Effector memory CD4-positive, alpha-beta T cell (primary cell): Measurements from ENCODE around the gene ELP5.

Experiments
- DNase-seq, 3 donors: peaks; one replicate each; pipeline ENCODE4 v3.0.0-alpha.2; 2020
- H3K27ac ChIP-seq: 2 replicates; pipeline ENCODE4 v1.7.0; 2013; ENCODE audit warnings: mild to moderate bottlenecking, low read length, moderate library complexity; ENCODE audit not compliant: insufficient read depth, poor library complexity, severe bottlenecking
- H3K27me3 ChIP-seq: replicated peaks from 2 replicates; pipeline ENCODE4 v1.7.0; 2013; ENCODE audit warnings: mild to moderate bottlenecking, low read length; ENCODE audit not compliant: insufficient read depth, control insufficient read depth, poor library complexity, severe bottlenecking
- H3K36me3 ChIP-seq: 2 replicates; pipeline ENCODE4 v1.7.0; 2013; ENCODE audit warnings: mild to moderate bottlenecking, low read length, moderate library complexity; ENCODE audit not compliant: control insufficient read depth, insufficient read depth
- H3K4me1 ChIP-seq: 2 replicates; pipeline ENCODE4 v1.7.0; 2013; ENCODE audit warnings: low read length, mild to moderate bottlenecking; ENCODE audit not compliant: control insufficient read depth, insufficient read depth, poor library complexity, severe bottlenecking
- H3K4me3 ChIP-seq: 2 replicates; pipeline ENCODE4 v1.7.0; 2013; ENCODE audit warnings: low read length, low read depth, mild to moderate bottlenecking; ENCODE audit not compliant: insufficient read depth, poor library complexity, severe bottlenecking
- H3K9me3 ChIP-seq: 2 replicates; pipeline ENCODE4 v1.7.0; 2013; ENCODE audit warnings: mild to moderate bottlenecking, low read length, moderate library complexity; ENCODE audit not compliant: control insufficient read depth

Gene ELP5

DNA sequence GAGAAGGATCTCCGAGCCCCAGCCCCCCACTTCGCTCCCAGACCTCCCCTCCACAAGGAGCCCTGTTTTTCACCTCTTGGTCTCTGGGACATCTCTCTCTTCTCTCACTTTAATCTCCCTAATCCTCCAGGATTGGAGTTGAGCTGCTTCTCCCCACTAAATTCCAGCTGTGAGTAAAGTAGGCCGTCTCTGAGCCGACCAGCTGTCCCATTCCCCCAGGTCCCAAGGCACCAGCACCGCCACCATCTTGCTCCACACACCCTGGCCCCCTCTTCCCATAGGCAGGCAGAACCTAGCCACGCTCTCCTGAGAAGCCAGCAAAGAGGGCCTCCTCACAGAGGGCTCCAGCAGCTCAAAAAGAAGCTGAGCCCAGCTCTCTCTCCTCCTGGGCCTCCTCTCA lies 33.3 kb upstream of the ELP5 start:
- Histone ChIP-seq H3K4me3 (no peak overlapping the region), H3K27ac (no peak overlapping the region)

DNA sequence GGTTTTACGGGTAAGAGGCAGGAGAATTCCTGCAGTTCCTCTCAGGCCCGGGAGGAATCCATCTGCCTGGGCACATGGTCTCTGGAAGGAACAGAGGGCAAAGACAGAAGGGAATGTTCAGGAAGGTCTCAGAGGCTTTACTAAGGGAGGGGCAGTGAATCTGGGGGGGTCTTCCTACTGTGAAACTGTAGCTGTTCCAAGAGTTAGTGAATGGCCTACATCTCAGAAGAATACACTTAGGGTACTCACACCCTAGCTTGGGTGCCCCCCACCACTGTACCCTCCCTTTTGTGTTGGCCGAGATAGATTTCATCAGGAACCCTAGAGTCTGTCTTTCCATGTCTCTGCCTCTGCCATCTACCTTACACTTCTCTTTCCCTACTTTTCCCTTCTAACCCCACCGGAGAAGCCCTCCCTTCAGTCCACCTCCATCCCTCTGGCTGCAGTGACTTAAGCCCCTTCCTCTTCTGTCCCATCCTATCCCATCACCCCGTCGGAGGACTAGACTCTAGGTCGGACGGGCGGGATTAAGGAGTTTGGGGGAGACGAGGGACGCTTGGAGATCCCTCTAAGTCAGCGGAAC lies 32.7 kb upstream of the ELP5 start:
- Histone ChIP-seq H3K36me3 (peaks cover 22% of the 10 kb centered on the region), H3K27ac (peak overlapping the region; percentile 83), H3K4me3 (peak overlapping the region; percentile 91), H3K9me3 (no peaks in the 10 kb centered on the region), H3K4me1 (peaks cover 37% of the 10 kb centered on the region), H3K27me3 (no peaks in the 10 kb centered on the region)
- no peak for DNase-seq

More for the DNA sequence above, 33.3 kb upstream of the ELP5 start:
- H3K36me3 ChIP-seq: peaks cover 17% of the 10 kb centered on the region
- H3K27me3 ChIP-seq: no peaks in the 10 kb centered on the region
- peaks cover 37% of the 10 kb centered on the region for H3K4me1 ChIP-seq
- H3K9me3 ChIP-seq: no peaks in the 10 kb centered on the region
- no peak for DNase-seq

GRCh38 chr17:7219812-7220592 lies 32.0 kb upstream of the ELP5 start, which contains the start of the genes ACADVL and DLG4:
Gene ACADVL (plus strand): TSS chr17:7219938. CDS start chr17:7219985, 47 bp downstream.
Gene DLG4 (minus strand): TSS chr17:7219836.
- peak within 1 kb of the TSS; percentile 83 for H3K27ac ChIP-seq

GRCh38 chr17:7220593-7221277 lies 31.3 kb upstream of the ELP5 start:
- Histone ChIP-seq H3K36me3 (peaks cover 35% of the 10 kb centered on the region), H3K27ac (peak overlapping the region; percentile 83), H3K4me3 (peak overlapping the region; percentile 91), H3K27me3 (no peaks in the 10 kb centered on the region), H3K9me3 (no peaks in the 10 kb centered on the region), H3K4me1 (peaks cover 28% of the 10 kb centered on the region)
- peak; percentile 21 to 38 (median 25) for DNase-seq

More at GRCh38 chr17:7219812-7220592, 32.0 kb upstream of the ELP5 start, which contains the start of the genes ACADVL and DLG4:
- Histone ChIP-seq H3K36me3 (peaks cover 27% of the 10 kb centered on the region), H3K9me3 (no peaks in the 10 kb centered on the region), H3K4me1 (peaks cover 33% of the 10 kb centered on the region), H3K27me3 (no peaks in the 10 kb centered on the region), H3K4me3 (peak within 1 kb of the TSS; percentile 91)
- peak; percentile 61 to 67 (median 63) for DNase-seq

GRCh38 chr17:7221278-7222092 lies 30.5 kb upstream of the ELP5 start:
- H3K27me3 ChIP-seq: no peaks in the 10 kb centered on the region
- peak overlapping the region; percentile 83 for H3K27ac ChIP-seq
- H3K36me3 ChIP-seq: peaks cover 40% of the 10 kb centered on the region
- no peak for DNase-seq
- peaks cover 28% of the 10 kb centered on the region for H3K4me1 ChIP-seq
- H3K4me3 ChIP-seq: no peak overlapping the region
- H3K9me3 ChIP-seq: no peaks in the 10 kb centered on the region

DNA sequence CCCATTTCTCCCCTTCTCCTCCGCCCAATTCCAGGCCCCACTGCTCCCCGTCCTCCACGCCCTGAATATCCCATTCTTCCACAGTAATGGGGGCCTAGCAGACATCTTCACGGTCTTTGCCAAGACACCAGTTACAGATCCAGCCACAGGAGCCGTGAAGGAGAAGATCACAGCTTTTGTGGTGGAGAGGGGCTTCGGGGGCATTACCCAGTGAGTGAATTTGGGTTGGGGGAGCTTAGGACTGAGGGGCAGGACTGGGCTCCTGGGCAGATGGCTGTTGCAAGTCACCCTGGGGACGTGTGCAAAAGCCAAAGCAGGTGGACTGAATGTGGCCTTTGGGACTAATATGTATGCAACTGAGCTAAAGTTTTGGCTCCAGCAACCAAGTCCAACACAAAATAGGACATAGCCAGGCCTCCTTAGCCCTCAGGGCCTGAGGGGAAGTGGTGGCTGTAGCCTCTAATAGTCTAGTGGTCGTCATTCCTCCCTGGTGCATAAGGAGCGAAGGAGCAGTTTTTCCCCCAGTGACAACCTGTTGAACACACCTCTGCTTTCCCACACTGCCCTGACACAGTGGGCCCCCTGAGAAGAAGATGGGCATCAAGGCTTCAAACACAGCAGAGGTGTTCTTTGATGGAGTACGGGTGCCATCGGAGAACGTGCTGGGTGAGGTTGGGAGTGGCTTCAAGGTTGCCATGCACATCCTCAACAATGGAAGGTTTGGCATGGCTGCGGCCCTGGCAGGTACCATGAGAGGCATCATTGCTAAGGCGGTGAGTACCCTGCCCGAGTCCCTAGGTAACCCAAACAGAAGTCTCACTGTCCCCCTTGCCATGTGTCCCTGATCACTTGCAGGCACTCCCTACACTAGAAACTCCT lies 29.7 kb upstream of the ELP5 start:
- DNase-seq: no peak
- no peaks in the 10 kb centered on the region for H3K9me3 ChIP-seq
- no peak overlapping the region for H3K4me3 ChIP-seq
- no peaks in the 10 kb centered on the region for H3K27me3 ChIP-seq
- H3K4me1 ChIP-seq: peaks cover 23% of the 10 kb centered on the region
- H3K36me3 ChIP-seq: peaks cover 47% of the 10 kb centered on the region
- no peak overlapping the region for H3K27ac ChIP-seq

- Histone ChIP-seq H3K36me3 (peaks cover 49% of the 10 kb centered on the region), H3K27me3 (no peaks in the 10 kb centered on the region), H3K4me1 (peaks cover 17% of the 10 kb centered on the region), H3K9me3 (no peaks in the 10 kb centered on the region), H3K4me3 (no peak overlapping the region), H3K27ac (no peak overlapping the region)
- no peak for DNase-seq
Measured at GRCh38 chr17:7222972-7223292, 29.1 kb upstream of the ELP5 start.

DNA sequence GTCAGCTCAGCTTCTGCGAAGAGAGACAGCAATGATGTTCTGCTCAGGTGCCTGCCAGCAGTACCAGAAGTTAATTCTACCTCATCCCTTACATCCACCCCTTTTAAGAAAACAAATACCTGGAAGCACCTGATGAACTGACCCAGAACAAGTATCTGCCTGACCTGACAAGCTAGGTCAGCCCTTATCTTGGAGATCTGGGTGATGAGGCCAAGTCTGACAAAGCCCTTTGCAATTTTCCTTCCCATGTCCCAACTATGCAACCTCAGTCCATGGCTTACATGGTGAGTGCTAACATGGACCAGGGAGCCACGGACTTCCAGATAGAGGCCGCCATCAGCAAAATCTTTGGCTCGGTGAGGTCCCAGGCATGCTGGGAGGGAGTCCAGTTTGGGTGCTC lies 28.6 kb upstream of the ELP5 start:
- H3K27me3 ChIP-seq: no peaks in the 10 kb centered on the region
- peaks cover 17% of the 10 kb centered on the region for H3K4me1 ChIP-seq
- no peak overlapping the region for H3K27ac ChIP-seq
- H3K9me3 ChIP-seq: no peaks in the 10 kb centered on the region
- H3K36me3 ChIP-seq: peaks cover 52% of the 10 kb centered on the region
- H3K4me3 ChIP-seq: no peak overlapping the region
- DNase-seq: no peak

DNA sequence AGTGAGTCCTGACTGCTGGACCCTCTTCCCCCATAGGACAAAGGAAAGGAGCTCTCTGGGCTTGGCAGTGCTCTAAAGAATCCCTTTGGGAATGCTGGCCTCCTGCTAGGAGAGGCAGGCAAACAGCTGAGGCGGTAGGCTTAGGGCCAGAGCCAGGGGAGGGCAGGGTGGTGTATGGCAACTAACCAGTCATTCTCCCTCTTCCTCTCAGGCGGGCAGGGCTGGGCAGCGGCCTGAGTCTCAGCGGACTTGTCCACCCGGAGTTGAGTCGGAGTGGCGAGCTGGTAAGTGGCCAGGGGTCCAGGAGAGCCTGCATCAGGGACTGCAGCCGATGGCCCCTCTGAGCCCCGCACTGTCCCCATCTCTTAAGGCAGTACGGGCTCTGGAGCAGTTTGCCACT lies 27.9 kb upstream of the ELP5 start:
- Histone ChIP-seq H3K4me1 (peaks cover 17% of the 10 kb centered on the region), H3K9me3 (no peaks in the 10 kb centered on the region), H3K4me3 (no peak overlapping the region)

More for the DNA sequence above, 27.9 kb upstream of the ELP5 start:
- H3K27me3 ChIP-seq: no peaks in the 10 kb centered on the region
- DNase-seq: no peak
- H3K27ac ChIP-seq: no peak overlapping the region
- H3K36me3 ChIP-seq: peaks cover 60% of the 10 kb centered on the region
